ENCODE data around the gene RASAL2. TPM values are rescaled to one million over a fixed set of nuclear protein-coding genes. Genes with fewer than 3 reads are reported as not detected.

RASAL2 gene
- total RNA-seq, 1 experiment from 2014 or later, result 56.9 TPM

GRCh38 chr1:178323067-178323466 lies 229.2 kb downstream of the RASAL2 start:
- intact Hi-C loops (cut with micrococcal nuclease), result no loop called here
- no peaks in the 10 kb centered on the region for H3K27me3 Mint-ChIP-seq (ENCODE audit: insufficient read depth, unreplicated experiment)
- no peak overlapping the region for H3K4me3 Mint-ChIP-seq (ENCODE audit: unreplicated experiment)

DNA sequence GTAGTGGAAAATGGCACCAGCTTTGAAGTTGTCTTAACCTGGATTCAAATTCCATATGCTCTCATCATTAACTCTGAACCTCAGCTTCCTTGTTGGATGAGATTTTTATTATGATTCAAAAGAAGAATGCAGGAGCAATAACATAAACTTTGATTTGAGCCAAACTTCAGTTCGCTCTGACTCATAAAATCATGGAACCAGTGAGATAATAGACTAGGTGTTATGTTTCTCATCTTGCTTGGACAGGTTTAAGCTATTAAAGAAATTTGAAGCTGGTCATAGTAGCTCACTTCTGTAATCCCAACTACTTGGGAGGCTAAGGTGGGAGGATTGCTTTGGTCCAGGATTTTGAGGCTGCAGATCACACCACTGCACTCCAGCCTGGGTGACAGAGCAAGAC lies 230.1 kb downstream of the RASAL2 start:
- ChIA-PET POLR2A (interaction anchor here (0.5 to 3.0 kb wide), 6 partner anchors 9 to 224 kb away, joined by 3 to 17 read pairs (median 4); no protein-coding TSS in a partner anchor), CTCF (interaction anchor here (0.7 to 3.0 kb wide), 7 partner anchors 13 to 181 kb away, joined by 3 to 31 read pairs (median 14); no protein-coding TSS in a partner anchor)
- Mint-ChIP-seq H3K27ac (ENCODE audit: low read depth, unreplicated experiment) (no peak overlapping the region), H3K9me3 (ENCODE audit: unreplicated experiment) (peaks cover 5% of the 10 kb centered on the region), H3K4me1 (ENCODE audit: insufficient read depth, unreplicated experiment) (peaks cover 19% of the 10 kb centered on the region), H3K36me3 (ENCODE audit: insufficient read depth, unreplicated experiment) (no peaks in the 10 kb centered on the region), H3K4me3 (ENCODE audit: unreplicated experiment) (no peak overlapping the region), H3K27me3 (ENCODE audit: insufficient read depth, unreplicated experiment) (no peaks in the 10 kb centered on the region)
- DNase-seq (ENCODE audit: unreplicated experiment), result peak; percentile 44
- intact Hi-C loops (cut with micrococcal nuclease), result no loop called here
- no peak for TF ChIP-seq CTCF (IDR thresholded peaks at IDR 0.05; ENCODE audit: unreplicated experiment)
- BruUV-seq (replicated peaks), result no TSS peak

More at GRCh38 chr1:178323067-178323466, 229.2 kb downstream of the RASAL2 start:
- ChIA-PET CTCF (interaction anchor here (1.0 to 3.1 kb wide), 3 partner anchors 12 to 178 kb away, joined by 3 to 19 read pairs (median 15); no protein-coding TSS in a partner anchor), POLR2A (interaction anchor here (1.0 kb wide), 1 partner anchor 21 kb away, joined by 3 read pairs; no protein-coding TSS in a partner anchor)
- no peak for TF ChIP-seq CTCF (IDR thresholded peaks at IDR 0.05; ENCODE audit: unreplicated experiment)
- Mint-ChIP-seq H3K36me3 (ENCODE audit: insufficient read depth, unreplicated experiment) (no peaks in the 10 kb centered on the region), H3K4me1 (ENCODE audit: insufficient read depth, unreplicated experiment) (peaks cover 14% of the 10 kb centered on the region), H3K27ac (ENCODE audit: low read depth, unreplicated experiment) (no peak overlapping the region), H3K9me3 (ENCODE audit: unreplicated experiment) (peaks cover 5% of the 10 kb centered on the region)
- no peak for DNase-seq (ENCODE audit: unreplicated experiment)
- no TSS peak for BruUV-seq (replicated peaks)

- BruUV-seq (replicated peaks), result no TSS peak
- no peaks in the 10 kb centered on the region for H3K27me3 Mint-ChIP-seq (ENCODE audit: insufficient read depth, unreplicated experiment)
- ChIA-PET CTCF (interaction anchor here (1.3 to 3.7 kb wide), 2 partner anchors 17 to 172 kb away, joined by 6 to 19 read pairs; no protein-coding TSS in a partner anchor), POLR2A (interaction anchor here (1.1 kb wide), 1 partner anchor 11 kb away, joined by 3 read pairs; no protein-coding TSS in a partner anchor)
- no peak for TF ChIP-seq CTCF (IDR thresholded peaks at IDR 0.05; ENCODE audit: unreplicated experiment)
- DNase-seq (ENCODE audit: unreplicated experiment), result no peak
- H3K36me3 Mint-ChIP-seq (ENCODE audit: insufficient read depth, unreplicated experiment), result no peaks in the 10 kb centered on the region
- no peaks in the 10 kb centered on the region for H3K9me3 Mint-ChIP-seq (ENCODE audit: unreplicated experiment)
- intact Hi-C loops (cut with micrococcal nuclease), result no loop called here
- peaks cover 26% of the 10 kb centered on the region for H3K4me1 Mint-ChIP-seq (ENCODE audit: insufficient read depth, unreplicated experiment)
- H3K27ac Mint-ChIP-seq (ENCODE audit: low read depth, unreplicated experiment), result no peak overlapping the region
- H3K4me3 Mint-ChIP-seq (ENCODE audit: unreplicated experiment), result no peak overlapping the region
These were observed 234.8 kb downstream of the RASAL2 start for GRCh38 chr1:178328728-178329127.

DNA sequence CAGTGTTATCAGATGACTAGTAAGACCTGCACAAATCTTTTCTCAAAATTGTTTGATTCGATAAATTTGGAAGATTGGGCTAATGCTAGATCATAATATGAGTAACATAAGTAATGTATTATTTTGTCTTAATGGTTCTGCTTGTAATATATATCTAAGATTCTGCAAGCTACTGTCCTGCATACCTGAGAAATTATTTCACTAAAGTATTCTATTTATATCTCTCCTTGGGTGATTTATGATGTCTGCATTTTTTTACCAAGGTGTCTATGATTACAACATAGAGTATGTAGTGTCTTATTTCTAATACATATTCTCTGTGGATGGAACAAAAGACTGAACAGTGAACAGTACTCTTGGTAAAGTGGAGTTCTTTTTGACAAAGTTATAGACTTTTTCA lies 236.2 kb downstream of the RASAL2 start:
- BruUV-seq (replicated peaks), result no TSS peak
- CTCF ChIA-PET, result interaction anchor here (0.6 to 3.7 kb wide), 6 partner anchors 12 to 203 kb away, joined by 3 to 19 read pairs (median 3); no protein-coding TSS in a partner anchor
- Mint-ChIP-seq H3K4me1 (ENCODE audit: insufficient read depth, unreplicated experiment) (peaks cover 26% of the 10 kb centered on the region), H3K36me3 (ENCODE audit: insufficient read depth, unreplicated experiment) (no peaks in the 10 kb centered on the region), H3K9me3 (ENCODE audit: unreplicated experiment) (no peaks in the 10 kb centered on the region), H3K27me3 (ENCODE audit: insufficient read depth, unreplicated experiment) (no peaks in the 10 kb centered on the region), H3K4me3 (ENCODE audit: unreplicated experiment) (no peak overlapping the region), H3K27ac (ENCODE audit: low read depth, unreplicated experiment) (peak overlapping the region; percentile 9)
- no peak for TF ChIP-seq CTCF (IDR thresholded peaks at IDR 0.05; ENCODE audit: unreplicated experiment)
- peak; percentile 38 for DNase-seq (ENCODE audit: unreplicated experiment)
- POLR2A ChIA-PET, result interaction anchor here (0.9 to 2.3 kb wide), 4 partner anchors 11 to 19 kb away, joined by 3 to 18 read pairs (median 8); no protein-coding TSS in a partner anchor
- intact Hi-C loops (cut with micrococcal nuclease), result no loop called here

All from MCF 10A (cell line).